ENCODE data around the gene TTC31.

Gene TTC31

GRCh38 chr2:74493546-74493945 lies 10.7 kb downstream of the TTC31 start:
- no peak for DNase-seq (ENCODE audit: low read depth)
- H3K4me3 ChIP-seq (ENCODE audit: low read depth, low read length), result no peak overlapping the region
- no peak for TF ChIP-seq CTCF (IDR thresholded peaks at IDR 0.05; ENCODE audit: insufficient read depth, low read depth, low read length, missing control alignments)

GRCh38 chr2:74495440-74495839 lies 12.6 kb downstream of the TTC31 start:
- DNase-seq (ENCODE audit: low read depth), result no peak
- no peak overlapping the region for H3K4me3 ChIP-seq (ENCODE audit: low read depth, low read length)
- TF ChIP-seq CTCF (IDR thresholded peaks at IDR 0.05; ENCODE audit: insufficient read depth, low read depth, low read length, missing control alignments), result no peak

- no peak for DNase-seq (ENCODE audit: low read depth)
- no peak for TF ChIP-seq CTCF (IDR thresholded peaks at IDR 0.05; ENCODE audit: insufficient read depth, low read depth, low read length, missing control alignments)
- H3K4me3 ChIP-seq (ENCODE audit: low read depth, low read length), result peak overlapping the region; percentile 43
These were observed 14.3 kb downstream of the TTC31 start for GRCh38 chr2:74496997-74497776.

GRCh38 chr2:74497777-74498499 lies 15.1 kb downstream of the TTC31 start:
- DNase-seq (ENCODE audit: low read depth), result peak; percentile 52
- peak overlapping the region; percentile 43 for H3K4me3 ChIP-seq (ENCODE audit: low read depth, low read length)
- TF ChIP-seq CTCF (IDR thresholded peaks at IDR 0.05; ENCODE audit: insufficient read depth, low read depth, low read length, missing control alignments), result no peak

- H3K4me3 ChIP-seq (ENCODE audit: low read depth, low read length), result peak overlapping the region; percentile 43
- no peak for TF ChIP-seq CTCF (IDR thresholded peaks at IDR 0.05; ENCODE audit: insufficient read depth, low read depth, low read length, missing control alignments)
- DNase-seq (ENCODE audit: low read depth), result peak; percentile 46
These were observed 15.8 kb downstream of the TTC31 start for GRCh38 chr2:74498500-74499266.

- H3K4me3 ChIP-seq (ENCODE audit: low read depth, low read length), result peak within 1 kb of the TSS; percentile 43
- no peak for TF ChIP-seq CTCF (IDR thresholded peaks at IDR 0.05; ENCODE audit: insufficient read depth, low read depth, low read length, missing control alignments)
- no peak for DNase-seq (ENCODE audit: low read depth)
These were observed 16.5 kb downstream of the TTC31 start, which contains the start of gene LBX2 for GRCh38 chr2:74499267-74499939. Gene LBX2, minus strand, starts transcription at chr2:74499603. Its CDS starts 66 bp downstream, at chr2:74499537.
